Panc1 (cell line): ENCODE results near the gene RCBTB2. TPM values are rescaled to one million over a fixed set of nuclear protein-coding genes. Genes with fewer than 3 reads are reported as not detected.

Experiments
- ATAC-seq: fragments of 200-7000 bp; cut with Tn5 transposase; 2 replicates; pipeline ENCODE4 v1.9.1; 2020; ENCODE audit warnings: mild to moderate bottlenecking, moderate library complexity
- BruUV-seq: library from RNA; stranded (reverse); fragments of 400-500 nt; replicated peaks from 2 replicates; lab custom pipeline; 2021; lab: Mats Ljungman, UMichigan
- CTCF ChIA-PET: fragments of 300-600 bp; sonication (Branson Sonifier 250); formaldehyde crosslinking; loops from one replicate; lab custom pipeline; 2022; ENCODE audit warnings: antibody characterized with exemption; lab: Charles Lee
- POLR2A ChIA-PET: fragments of 300-600 bp; sonication (Branson Sonifier 250); formaldehyde crosslinking; loops from one replicate; lab custom pipeline; 2022; ENCODE audit warnings: antibody characterized with exemption; lab: Charles Lee
- DNase-seq: peaks from one replicate; pipeline ENCODE4 v3.0.0-alpha.2; 2010; ENCODE audit warnings: low read depth, low spot score
- H3K27ac ChIP-seq: 2 replicates; pipeline ENCODE4 v1.5.1; 2011; ENCODE audit warnings: mild to moderate bottlenecking, low read length, inconsistent platforms
- H3K27me3 ChIP-seq: fragments of 200-500 bp; sonication (Bioruptor generic); 2 replicates; pipeline ENCODE4 v1.6.0; 2014; ENCODE audit warnings: low read length, inconsistent platforms; ENCODE audit not compliant: control insufficient read depth, insufficient read depth
- H3K36me3 ChIP-seq: fragments of 200-500 bp; sonication (Bioruptor generic); 2 replicates; pipeline ENCODE4 v1.5.1; 2014; ENCODE audit warnings: inconsistent platforms, mild to moderate bottlenecking, low read length, moderate library complexity; ENCODE audit not compliant: control insufficient read depth, insufficient read depth
- H3K4me1 ChIP-seq: 2 replicates; pipeline ENCODE4 v1.5.1; 2011; ENCODE audit warnings: inconsistent platforms, mild to moderate bottlenecking, low read length, moderate library complexity; ENCODE audit not compliant: control insufficient read depth, insufficient read depth
- H3K4me3 ChIP-seq, 2 experiments: 2 replicates each; pipeline ENCODE4 v1.5.1; 2011 to 2012; ENCODE audit warnings: low read depth in 2 of 2, low read length in 2 of 2, mild to moderate bottlenecking in 2 of 2, inconsistent platforms in 1 of 2, moderate library complexity in 1 of 2
- H3K9me3 ChIP-seq: fragments of 200-500 bp; sonication (Bioruptor generic); 2 replicates; pipeline ENCODE4 v1.5.1; 2014; ENCODE audit warnings: low read depth, mild to moderate bottlenecking, inconsistent platforms, low read length, moderate library complexity; ENCODE audit not compliant: control insufficient read depth, insufficient read depth
- CTCF ChIP-seq: fragments of 450-650 bp; IDR thresholded peaks from 2 replicates; pipeline ENCODE4 v1.5.1; 2017; ENCODE audit warnings: mild to moderate bottlenecking
- POLR2AphosphoS5 ChIP-seq: IDR thresholded peaks from 2 replicates; pipeline ENCODE4 v1.6.1; 2012; ENCODE audit warnings: mild to moderate bottlenecking, low read depth, low read length, moderate library complexity
- REST ChIP-seq, 2 experiments: IDR thresholded peaks; 2 replicates each; pipeline ENCODE4 v1.6.1; 2011 to 2012; ENCODE audit warnings: low read depth in 2 of 2, control low read depth in 1 of 2, low read length in 1 of 2, mild to moderate bottlenecking in 1 of 2, moderate library complexity in 1 of 2; ENCODE audit not compliant: insufficient read depth in 1 of 2
- SIN3A ChIP-seq: IDR thresholded peaks from 2 replicates; pipeline ENCODE4 v1.6.1; 2012; ENCODE audit warnings: low read depth, mild to moderate bottlenecking, low read length, moderate library complexity, borderline replicate concordance; ENCODE audit not compliant: insufficient read depth
- TCF7L2 ChIP-seq: IDR thresholded peaks from 2 replicates; pipeline ENCODE4 v1.6.1; 2011; ENCODE audit warnings: mild to moderate bottlenecking, low read depth, low read length, inconsistent platforms
- in situ Hi-C: cut with HindIII; loops from 2 replicates; pipeline ENCODE4 v1.10.0; 2016; ENCODE audit warnings: low sequenced_read_pairs, low pct_unique_long_range_greater_than_20kb
- intact Hi-C: fragments of 100-400 bp; cut with micrococcal nuclease; formaldehyde crosslinking; loops from one replicate; pipeline ENCODE4 v1.10.0; 2022; ENCODE audit not compliant: unreplicated experiment
- total RNA-seq: library from RNA; stranded (reverse); gene quantifications from one replicate; pipeline ENCODE4 v1.2.1, GENCODE V29; 2021; ENCODE audit not compliant: unreplicated experiment

The RCBTB2 gene
- total RNA-seq, 1 experiment from 2014 or later: 4.4 TPM

GRCh38 chr13:48507021-48507420 is 25.9 kb downstream of the RCBTB2 start:
- in situ Hi-C loops (no loop called here), intact Hi-C loops (no loop called here)
- no peaks in the 10 kb centered on the region for H3K27me3 ChIP-seq
- H3K4me1 ChIP-seq: no peaks in the 10 kb centered on the region
- TF ChIP-seq POLR2AphosphoS5 (no peak), REST (IDR thresholded peaks at IDR 0.05; ENCODE audit: insufficient read depth in 1 of 2, low read depth in 2 of 2, low read length in 1 of 2) (no peak)
- ATAC-seq: no peak
- H3K9me3 ChIP-seq: no peaks in the 10 kb centered on the region
- no peak overlapping the region for H3K4me3 ChIP-seq
- H3K36me3 ChIP-seq: no peaks in the 10 kb centered on the region
- ChIA-PET CTCF (no interaction called here), POLR2A (no interaction called here)
- H3K27ac ChIP-seq: no peak overlapping the region
- BruUV-seq: no TSS peak
- DNase-seq: no peak

- ChIA-PET POLR2A (no interaction called here), CTCF (no interaction called here)
- H3K4me1 ChIP-seq: no peaks in the 10 kb centered on the region
- H3K4me3 ChIP-seq: no peak overlapping the region
- H3K27me3 ChIP-seq: no peaks in the 10 kb centered on the region
- in situ Hi-C loops (no loop called here), intact Hi-C loops (no loop called here)
- ATAC-seq (no peak), DNase-seq (no peak)
- H3K36me3 ChIP-seq: no peaks in the 10 kb centered on the region
- no peak overlapping the region for H3K27ac ChIP-seq
- TF ChIP-seq TCF7L2 (no peak), CTCF (no peak), SIN3A (no peak), POLR2AphosphoS5 (no peak), REST (IDR thresholded peaks at IDR 0.05; ENCODE audit: insufficient read depth in 1 of 2, low read depth in 2 of 2, low read length in 1 of 2) (no peak)
- no peaks in the 10 kb centered on the region for H3K9me3 ChIP-seq
- no TSS peak for BruUV-seq
Measured at GRCh38 chr13:48506092-48506701, 26.7 kb downstream of the RCBTB2 start.
